ENCODE results near the gene RARA.
"Not testable (repeated sequence)": the region's sequence is repeated elsewhere in the genome, so short reads cannot be mapped to it uniquely, and the experiment has no call there.

- TF ChIP-seq ZNF274 (IDR thresholded peaks at IDR 0.05; ENCODE audit: low read depth, low read length); YY1 (IDR thresholded peaks at IDR 0.05; ENCODE audit: insufficient read depth, insufficient read length): not testable (repeated sequence)
Measured at GRCh38 chr17:40386555-40386954, 77.6 kb downstream of the RARA start.
